HepG2 (cell line): Measurements from ENCODE around the gene UBE2R2.

Experiments used
- ARNT ChIP-seq: fragments of 450-650 bp; IDR thresholded peaks from 2 replicates; pipeline ENCODE4 v1.6.1; 2017
- ATF6 ChIP-seq: sonication (generic); formaldehyde crosslinking; conservative IDR thresholded peaks from 2 replicates; pipeline ENCODE4 v1.4.0; 2020; ENCODE audit warnings: missing genetic modification reagents
- CBX1 ChIP-seq: IDR thresholded peaks from one replicate; pipeline ENCODE4 v1.6.1; 2016; ENCODE audit warnings: antibody characterized with exemption, low read depth
- CEBPB ChIP-seq: IDR thresholded peaks from 2 replicates; pipeline ENCODE4 v1.6.1; 2011; ENCODE audit warnings: low read depth, low read length, improper control_type of control experiment, borderline replicate concordance
- CTCF ChIP-seq: sonication (generic); formaldehyde crosslinking; IDR thresholded peaks from 2 replicates; pipeline ENCODE4 v1.5.0; 2020; ENCODE audit warnings: mild to moderate bottlenecking, missing genetic modification reagents, moderate library complexity
- EP300 ChIP-seq, 3 experiments: sonication (generic) in 1 of 3; formaldehyde crosslinking in 1 of 3; IDR thresholded peaks; 2 replicates each; pipeline versions ENCODE4 v1.5.1 to v1.6.1; 2011 to 2020; ENCODE audit warnings: low read depth in 2 of 3, low read length in 2 of 3, borderline replicate concordance in 1 of 3, improper control_type of control experiment in 1 of 3, mild to moderate bottlenecking in 1 of 3, missing genetic modification reagents in 1 of 3, moderate library complexity in 1 of 3
- KMT2A ChIP-seq: sonication (generic); formaldehyde crosslinking; IDR thresholded peaks from 2 replicates; pipeline ENCODE4 v1.4.0; 2020; ENCODE audit warnings: missing genetic modification reagents
- MAX ChIP-seq: IDR thresholded peaks from 2 replicates; pipeline ENCODE4 v1.6.1; 2012; ENCODE audit warnings: inconsistent platforms
- MLX ChIP-seq: IDR thresholded peaks from 2 replicates; pipeline ENCODE4 v1.6.1; 2016
- NR2C2 ChIP-seq: sonication (generic); formaldehyde crosslinking; IDR thresholded peaks from 2 replicates; pipeline ENCODE4 v1.4.0; 2020; ENCODE audit warnings: missing genetic modification reagents, mild to moderate bottlenecking, moderate library complexity, borderline replicate concordance
- POLR2AphosphoS5 ChIP-seq: IDR thresholded peaks from 2 replicates; pipeline ENCODE4 v1.6.1; 2012; ENCODE audit warnings: low read depth, low read length
- ZNF362 ChIP-seq: sonication (generic); formaldehyde crosslinking; IDR thresholded peaks from 2 replicates; pipeline ENCODE4 v1.4.0; 2020; ENCODE audit warnings: missing genetic modification reagents, mild to moderate bottlenecking, borderline replicate concordance
- ZNF747 ChIP-seq: sonication (generic); formaldehyde crosslinking; IDR thresholded peaks from 2 replicates; pipeline ENCODE4 v1.8.1; 2023; ENCODE audit warnings: missing genetic modification reagents, mild to moderate bottlenecking, borderline replicate concordance

GRCh38 chr9:33926746-33927485, 110.0 kb downstream of the UBE2R2 start:
- TF ChIP-seq MAX, result no peak
- TF ChIP-seq KMT2A, result no peak
- no peak for TF ChIP-seq ARNT
- TF ChIP-seq POLR2AphosphoS5, result no peak
- TF ChIP-seq ZNF362 (CRISPR knock-in tag), result no peak
- no peak for TF ChIP-seq CTCF (CRISPR knock-in tag)
- TF ChIP-seq NR2C2, result no peak
- TF ChIP-seq ZNF747 (CRISPR knock-in tag), result no peak
- no peak for TF ChIP-seq CEBPB
- TF ChIP-seq EP300 (IDR thresholded peaks at IDR 0.05; ENCODE audit: low read depth in 2 of 2, low read length in 2 of 2), result no peak
- TF ChIP-seq EP300 (CRISPR knock-in tag; IDR thresholded peaks at IDR 0.05; ENCODE audit: borderline replicate concordance), result no peak
- TF ChIP-seq ATF6, result no peak
- no peak for TF ChIP-seq CBX1
- no peak for TF ChIP-seq MLX
